Epidermal melanocyte (primary cell): ENCODE measurements around the gene NLRP10.

Experiments used
- DNase-seq: peaks from one replicate; pipeline ENCODE4 v3.0.0; 2011; ENCODE audit warnings: low spot score; ENCODE audit not compliant: insufficient read length

The NLRP10 gene

DNA sequence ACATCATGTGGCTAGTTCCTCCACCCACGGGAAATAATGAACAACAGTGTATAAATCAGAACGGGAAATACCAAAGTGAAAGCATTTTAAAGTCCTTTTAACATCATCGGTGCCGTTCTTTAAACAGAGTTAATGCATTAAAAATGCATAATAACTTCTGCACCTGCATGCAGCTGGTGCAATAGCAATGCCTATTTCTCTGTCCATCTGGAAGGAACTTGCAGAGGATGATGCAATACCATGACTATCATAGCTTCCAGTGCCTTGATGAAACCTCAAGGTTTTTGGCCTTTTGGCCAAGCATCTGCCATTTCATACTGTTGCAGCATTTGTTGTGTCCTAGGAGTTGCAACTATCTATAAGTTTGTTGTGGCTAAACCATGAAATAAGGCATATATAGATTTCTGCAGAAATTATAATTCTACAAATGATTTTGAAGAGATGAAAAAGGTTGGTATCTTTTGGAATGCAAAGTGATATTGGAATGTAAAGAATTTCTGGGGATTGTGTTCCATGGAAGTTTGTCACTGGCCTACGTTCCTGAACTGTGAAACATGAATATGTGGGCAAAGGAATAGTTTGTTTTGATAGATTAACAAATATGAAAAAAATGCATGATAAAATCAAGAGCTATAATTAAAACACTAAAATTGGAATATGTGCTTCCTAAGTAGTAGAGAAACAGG lies 12.1 kb upstream of the NLRP10 start:
- DNase-seq: no peak

DNA sequence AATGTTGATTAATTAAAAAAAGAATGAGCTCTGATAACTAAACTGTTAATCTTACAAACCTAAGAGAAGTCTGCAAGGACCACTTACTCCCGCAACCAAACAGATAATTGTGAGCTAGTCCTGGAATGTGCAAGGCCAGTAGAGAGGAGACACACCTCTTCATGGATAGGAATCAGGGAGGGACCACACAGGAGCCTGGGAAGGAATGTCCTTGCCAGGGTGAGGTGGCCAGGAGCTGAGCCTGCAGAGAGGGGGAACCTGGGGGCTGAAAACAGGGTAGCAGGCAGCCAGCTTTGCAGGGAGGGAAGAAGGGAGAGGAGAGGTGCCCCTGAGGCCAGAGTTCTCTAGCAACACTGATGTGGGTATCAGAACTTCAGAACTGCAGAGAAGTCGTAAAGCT lies 9.4 kb upstream of the NLRP10 start:
- DNase-seq: no peak

DNA sequence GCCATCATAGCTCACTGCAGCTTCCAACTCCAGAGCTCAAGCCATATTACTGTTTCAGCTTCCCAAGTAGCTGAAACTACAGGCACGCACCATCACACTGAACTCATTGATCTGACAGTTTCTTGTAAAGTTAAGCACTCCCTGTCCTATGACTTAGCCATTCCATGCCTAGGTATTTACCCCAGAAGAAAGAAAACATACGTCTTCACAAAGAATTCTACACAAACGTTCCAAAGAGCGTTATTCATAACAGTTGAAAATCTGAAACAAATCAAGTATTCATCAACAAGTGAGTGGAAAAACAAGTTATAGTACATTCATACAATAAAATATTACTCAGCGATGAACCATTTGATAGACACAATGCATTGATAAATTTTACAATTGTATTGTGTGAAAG lies 7.8 kb upstream of the NLRP10 start:
- DNase-seq: no peak

DNA sequence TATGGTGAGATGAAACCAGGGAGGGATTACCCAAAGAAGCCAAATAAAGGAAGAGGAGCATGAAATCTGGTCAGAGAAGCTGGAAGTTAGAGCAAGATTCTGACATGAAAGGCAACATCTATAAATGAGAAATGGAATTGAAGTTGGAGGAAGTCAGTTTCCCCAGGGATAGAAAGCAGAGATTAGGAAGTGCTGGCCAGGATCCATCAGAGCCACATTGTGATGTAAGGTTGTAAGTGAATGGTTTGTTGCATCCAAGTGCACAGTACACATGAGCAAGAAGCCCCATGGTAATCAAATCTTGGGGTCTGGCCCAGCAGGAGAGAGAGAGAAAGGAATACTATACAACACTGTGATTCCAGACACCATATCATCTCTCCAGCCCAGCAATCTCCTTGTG lies 6.6 kb upstream of the NLRP10 start:
- no peak for DNase-seq

GRCh38 chr11:7969756-7970646 lies 4.8 kb upstream of the NLRP10 start:
- no peak for DNase-seq

- no peak for DNase-seq
Observed at GRCh38 chr11:7968686-7969085, 3.4 kb upstream of the NLRP10 start.

GRCh38 chr11:7967826-7968225 lies 2.6 kb upstream of the NLRP10 start:
- DNase-seq: no peak

- no peak for DNase-seq
Observed at GRCh38 chr11:7967097-7967496, 1.9 kb upstream of the NLRP10 start.

GRCh38 chr11:7964873-7965272 lies 374 bp downstream of the NLRP10 start:
- no peak for DNase-seq

DNA sequence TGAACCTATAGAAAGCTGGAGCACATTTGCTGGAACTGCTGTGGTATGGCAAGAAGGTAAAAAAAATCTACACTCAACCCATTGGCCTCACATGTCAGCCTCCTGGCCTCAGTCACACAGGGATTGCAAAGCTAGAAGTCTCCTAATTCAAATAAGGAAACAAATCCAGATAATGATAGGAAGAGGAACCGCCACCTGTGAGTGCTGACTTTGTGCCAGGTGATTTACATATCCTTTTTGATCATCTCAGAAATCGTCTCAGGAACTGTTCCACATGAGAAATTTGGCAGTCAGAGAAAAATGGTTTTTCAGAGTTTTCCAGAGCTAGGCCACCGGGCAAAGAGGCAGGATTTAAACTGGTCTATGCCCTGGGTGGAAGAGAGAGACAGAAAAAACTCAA lies 986 bp downstream of the NLRP10 start:
- no peak for DNase-seq

DNA sequence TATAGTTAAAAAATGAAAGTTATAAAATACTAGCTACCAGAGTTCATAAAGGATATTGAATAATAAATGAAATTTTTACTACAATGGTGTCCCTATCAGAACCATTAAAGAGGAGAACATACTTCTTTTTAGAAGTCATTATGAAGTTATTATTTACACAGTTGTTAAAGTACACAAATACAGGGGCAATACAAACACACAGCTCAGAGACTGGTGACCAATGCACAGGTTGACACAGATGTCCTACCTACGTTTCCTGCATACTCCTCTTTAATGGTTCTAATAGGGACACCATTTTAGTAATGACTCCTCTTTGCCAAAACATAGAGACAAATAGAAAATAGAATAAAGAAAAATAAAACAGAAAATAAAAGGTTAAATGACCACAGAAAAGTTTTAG lies 10.1 kb downstream of the NLRP10 start:
- no peak for DNase-seq

DNA sequence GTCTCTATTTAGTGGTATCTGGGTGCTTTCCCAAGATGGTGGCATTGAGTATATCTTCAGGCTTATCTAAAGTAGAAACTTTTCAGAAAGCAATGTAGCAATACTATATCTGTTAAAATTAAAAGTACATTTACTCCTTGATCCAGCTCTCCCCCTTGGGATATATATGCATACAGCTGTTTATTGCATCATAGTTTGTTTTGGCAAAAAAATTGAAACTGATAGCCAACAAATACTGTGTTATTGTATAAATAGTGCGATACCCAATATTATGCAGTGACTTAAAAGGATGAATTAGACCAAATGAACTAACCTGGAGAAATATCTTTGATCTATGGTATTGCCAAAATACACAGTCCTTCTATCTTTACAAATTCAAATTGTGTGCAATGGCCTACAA lies 15.3 kb downstream of the NLRP10 start:
- no peak for DNase-seq

DNA sequence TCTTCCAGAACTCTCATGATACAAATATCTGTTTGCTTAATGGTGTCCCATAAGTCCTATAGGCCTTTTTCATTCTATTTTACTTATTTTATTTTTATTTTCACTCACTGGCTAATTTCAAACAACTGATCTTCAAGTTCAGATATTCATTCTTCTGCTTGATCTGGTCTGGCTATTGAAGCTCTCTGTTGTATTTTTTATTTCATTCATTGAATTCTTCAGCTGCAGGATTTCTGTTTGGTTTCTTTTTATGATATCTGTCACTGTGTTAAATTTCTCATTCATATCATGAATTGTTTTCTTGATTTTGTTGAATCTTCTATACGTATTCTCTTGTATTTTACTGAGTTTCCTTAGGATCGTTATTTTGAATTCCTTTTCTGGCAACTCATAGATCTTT lies 21.1 kb downstream of the NLRP10 start:
- DNase-seq: no peak

- DNase-seq: no peak
Observed at GRCh38 chr11:7941608-7942007, 23.6 kb downstream of the NLRP10 start, which contains the start of gene OR10A3. OR10A3 (minus strand) TSS chr11:7941708; CDS start chr11:7939520, 2,188 bp downstream.

DNA sequence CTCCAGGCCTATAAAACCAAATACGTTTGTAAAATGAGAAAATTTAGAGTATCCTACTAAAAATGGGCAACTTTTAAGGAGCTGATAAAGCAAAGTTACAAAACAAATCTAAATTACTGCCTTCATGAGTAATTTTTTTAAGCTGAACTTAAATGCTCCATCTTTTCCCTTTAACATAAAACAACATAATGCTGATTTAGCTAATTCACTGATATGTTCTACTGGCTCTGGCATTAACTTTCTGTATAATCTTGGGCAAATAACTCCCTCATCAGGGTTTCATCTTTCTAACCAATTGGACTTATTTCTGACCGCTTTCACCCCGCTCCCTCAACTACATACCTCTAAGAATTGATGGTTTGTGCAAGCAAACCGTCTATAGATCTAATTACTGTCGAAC lies 24.1 kb downstream of the NLRP10 start:
- no peak for DNase-seq

GRCh38 chr11:7936615-7937014 lies 28.6 kb downstream of the NLRP10 start:
- no peak for DNase-seq

- DNase-seq: no peak
Observed at GRCh38 chr11:7931168-7931567, 34.1 kb downstream of the NLRP10 start, which contains the start of gene OR10A6. OR10A6 (minus strand) TSS chr11:7931268; CDS start chr11:7928662, 2,606 bp downstream.

DNA sequence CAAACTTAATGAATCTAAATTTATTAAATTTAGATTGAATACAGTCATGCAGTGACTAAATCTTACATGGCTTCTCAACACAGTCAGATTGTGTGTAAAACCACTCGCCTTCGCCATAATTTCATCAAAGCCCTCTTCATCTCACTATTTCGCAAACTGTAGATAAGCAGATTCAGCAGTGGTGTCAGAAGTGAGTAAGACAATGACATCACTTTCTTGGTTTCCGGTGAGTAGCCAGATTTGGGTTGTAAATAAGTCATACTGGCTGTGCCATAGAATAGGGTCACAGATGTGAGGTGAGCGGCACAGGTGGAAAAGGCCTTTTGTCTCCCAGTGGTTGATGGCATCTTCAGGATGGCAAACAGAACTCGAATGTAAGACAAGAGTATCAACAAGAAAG lies 37.6 kb downstream of the NLRP10 start:
- no peak for DNase-seq

DNA sequence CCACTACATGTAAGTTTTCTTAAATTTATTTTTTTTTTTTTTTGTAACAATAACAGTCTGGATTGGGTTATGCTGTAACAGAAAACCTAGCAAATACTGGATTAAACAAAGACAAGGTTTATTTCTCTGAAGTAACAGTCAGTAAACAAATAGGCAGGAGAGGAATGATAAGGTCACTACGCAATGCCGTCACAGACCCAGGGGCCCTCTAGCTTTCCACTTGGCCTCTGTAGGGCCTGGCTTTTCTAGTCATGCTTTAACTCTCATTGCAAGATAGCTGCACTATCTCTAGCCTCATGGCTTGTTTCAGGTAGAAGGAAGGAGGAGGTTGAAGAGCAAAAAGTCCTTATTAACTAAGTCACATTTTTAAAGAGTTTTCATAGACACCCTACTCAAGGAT lies 40.7 kb downstream of the NLRP10 start:
- DNase-seq: no peak

DNA sequence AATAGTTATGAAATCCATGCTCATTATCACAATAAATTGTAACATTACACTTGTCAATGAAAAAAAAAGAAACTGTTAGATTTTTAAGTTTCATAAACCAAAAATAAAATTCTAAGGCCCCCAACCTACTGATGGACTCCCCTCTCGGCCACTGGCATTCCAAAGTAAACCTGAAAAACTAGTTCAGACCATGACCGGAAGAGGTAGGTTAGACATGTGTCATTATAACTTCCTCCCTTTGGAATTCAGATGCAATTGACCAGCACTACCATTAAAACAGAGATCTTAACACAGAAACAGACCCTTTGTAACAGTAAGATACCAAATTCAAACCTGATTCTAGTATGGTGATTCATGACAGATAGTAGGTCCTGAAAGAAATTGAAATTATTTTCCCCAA lies 47.1 kb downstream of the NLRP10 start:
- DNase-seq: no peak
